Osteoblast (primary cell): ENCODE data around the gene CELF1. TPM values are rescaled to one million over a fixed set of nuclear protein-coding genes. Genes with fewer than 3 reads are reported as not detected.
A peak's percentile ranks its signal among the peaks of the same experiment; 100 is the strongest.

ENCODE experiments used
- DNase-seq: peaks from one replicate; pipeline ENCODE4 v3.0.0; 2011; ENCODE audit warnings: low spot score, mixed read lengths; ENCODE audit not compliant: insufficient read length; ENCODE audit errors: missing footprints
- H2AFZ ChIP-seq: 2 replicates; pipeline ENCODE4 v1.6.0; 2011; ENCODE audit warnings: mild to moderate bottlenecking, low read length
- H3K27ac ChIP-seq: 2 replicates; pipeline ENCODE4 v1.5.1; 2011; ENCODE audit warnings: mild to moderate bottlenecking, low read depth, low read length, moderate library complexity
- H3K27me3 ChIP-seq: 2 replicates; pipeline ENCODE4 v1.6.0; 2012; ENCODE audit warnings: mild to moderate bottlenecking, control low read depth, inconsistent platforms, low read length, moderate library complexity; ENCODE audit not compliant: insufficient read depth
- H3K36me3 ChIP-seq: 2 replicates; pipeline ENCODE4 v1.5.1; 2011; ENCODE audit warnings: mild to moderate bottlenecking, low read length, control low read depth, moderate library complexity; ENCODE audit not compliant: insufficient read depth
- H3K4me1 ChIP-seq: 2 replicates; pipeline ENCODE4 v1.5.1; 2011; ENCODE audit warnings: mild to moderate bottlenecking, low read length, control low read depth, moderate library complexity; ENCODE audit not compliant: insufficient read depth
- H3K4me2 ChIP-seq: 2 replicates; pipeline ENCODE4 v1.6.0; 2011; ENCODE audit warnings: mild to moderate bottlenecking, low read length; ENCODE audit not compliant: insufficient read depth
- H3K4me3 ChIP-seq: fragments of 200-600 bp; sonication (generic); 3 replicates; pipeline ENCODE4 v1.5.1; 2012; ENCODE audit warnings: mild to moderate bottlenecking, low read length, inconsistent platforms; ENCODE audit not compliant: insufficient read depth
- H3K79me2 ChIP-seq: 2 replicates; pipeline ENCODE4 v1.6.0; 2012; ENCODE audit warnings: mild to moderate bottlenecking, low read length, control low read depth, inconsistent platforms; ENCODE audit not compliant: insufficient read depth
- H3K9me3 ChIP-seq: 2 replicates; pipeline ENCODE4 v1.5.1; 2011; ENCODE audit warnings: low read depth, low read length, control low read depth
- H4K20me1 ChIP-seq: 2 replicates; pipeline ENCODE4 v1.6.0; 2012; ENCODE audit warnings: mild to moderate bottlenecking, low read length, control low read depth; ENCODE audit not compliant: insufficient read depth
- total RNA-seq: library from RNA; depleted of rRNA; stranded (reverse); fragments of >200 nt; gene quantifications from 2 replicates; pipeline ENCODE4 v1.2.3, GENCODE V29; 2012
- TF ChIP-seq, protein P1 (sequence below): IDR thresholded peaks from 2 replicates; pipeline ENCODE4 v1.5.1; 2011; ENCODE audit warnings: mild to moderate bottlenecking, low read depth, low read length, moderate library complexity; ENCODE audit errors: extremely low read depth

The CELF1 gene
- total RNA-seq, 1 donor: 148 TPM

DNA sequence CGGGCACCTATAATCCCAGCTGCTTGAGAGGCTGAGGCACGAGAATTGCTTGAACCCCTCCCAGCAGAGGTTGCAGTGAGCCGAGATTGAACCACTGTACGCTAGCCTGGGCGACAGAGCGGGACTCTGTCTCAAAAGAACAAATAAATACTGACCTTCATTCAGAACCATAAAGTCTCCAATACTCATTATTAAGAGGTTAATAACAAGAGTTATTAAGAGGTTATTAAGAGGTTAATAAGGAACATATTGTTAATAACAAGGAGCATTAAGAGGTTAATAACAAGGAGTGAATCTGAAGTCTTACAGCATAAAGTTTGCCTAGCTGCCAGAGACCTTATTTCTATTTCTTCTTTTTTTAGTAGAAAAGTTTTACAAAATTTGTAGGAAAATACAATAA lies 7.6 kb downstream of the CELF1 start:
- Histone ChIP-seq H3K4me2 (no peak overlapping the region), H2AFZ (no peak overlapping the region), H3K4me3 (no peak overlapping the region), H3K27me3 (no peaks in the 10 kb centered on the region), H3K4me1 (peaks cover 16% of the 10 kb centered on the region), H3K79me2 (peaks cover 96% of the 10 kb centered on the region), H3K36me3 (peaks cover 3% of the 10 kb centered on the region), H3K9me3 (no peaks in the 10 kb centered on the region), H4K20me1 (peaks cover 73% of the 10 kb centered on the region), H3K27ac (no peak overlapping the region)
- DNase-seq: no peak
- TF ChIP-seq, protein P1, sequence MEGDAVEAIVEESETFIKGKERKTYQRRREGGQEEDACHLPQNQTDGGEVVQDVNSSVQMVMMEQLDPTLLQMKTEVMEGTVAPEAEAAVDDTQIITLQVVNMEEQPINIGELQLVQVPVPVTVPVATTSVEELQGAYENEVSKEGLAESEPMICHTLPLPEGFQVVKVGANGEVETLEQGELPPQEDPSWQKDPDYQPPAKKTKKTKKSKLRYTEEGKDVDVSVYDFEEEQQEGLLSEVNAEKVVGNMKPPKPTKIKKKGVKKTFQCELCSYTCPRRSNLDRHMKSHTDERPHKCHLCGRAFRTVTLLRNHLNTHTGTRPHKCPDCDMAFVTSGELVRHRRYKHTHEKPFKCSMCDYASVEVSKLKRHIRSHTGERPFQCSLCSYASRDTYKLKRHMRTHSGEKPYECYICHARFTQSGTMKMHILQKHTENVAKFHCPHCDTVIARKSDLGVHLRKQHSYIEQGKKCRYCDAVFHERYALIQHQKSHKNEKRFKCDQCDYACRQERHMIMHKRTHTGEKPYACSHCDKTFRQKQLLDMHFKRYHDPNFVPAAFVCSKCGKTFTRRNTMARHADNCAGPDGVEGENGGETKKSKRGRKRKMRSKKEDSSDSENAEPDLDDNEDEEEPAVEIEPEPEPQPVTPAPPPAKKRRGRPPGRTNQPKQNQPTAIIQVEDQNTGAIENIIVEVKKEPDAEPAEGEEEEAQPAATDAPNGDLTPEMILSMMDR: no peak

DNA sequence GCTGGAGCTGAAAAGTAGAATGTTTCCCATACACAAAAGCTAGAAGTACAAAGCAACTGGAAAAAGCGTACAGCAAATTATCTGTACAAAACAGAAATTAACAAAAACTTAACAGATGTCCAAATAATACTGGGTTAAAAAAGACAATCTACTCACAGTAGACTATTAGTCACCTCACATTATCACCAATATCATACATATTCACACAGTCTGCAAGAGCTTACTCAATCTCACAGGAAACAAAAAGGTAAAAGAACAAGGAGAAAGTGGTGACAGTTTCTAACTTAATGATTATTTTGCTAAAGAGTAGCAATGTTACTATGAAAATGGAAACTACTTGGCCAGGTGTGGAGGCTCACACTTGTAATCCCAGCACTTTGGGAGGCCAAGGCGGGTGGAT lies 11.9 kb downstream of the CELF1 start:
- peak overlapping the region; percentile 53 for H3K27ac ChIP-seq

DNA sequence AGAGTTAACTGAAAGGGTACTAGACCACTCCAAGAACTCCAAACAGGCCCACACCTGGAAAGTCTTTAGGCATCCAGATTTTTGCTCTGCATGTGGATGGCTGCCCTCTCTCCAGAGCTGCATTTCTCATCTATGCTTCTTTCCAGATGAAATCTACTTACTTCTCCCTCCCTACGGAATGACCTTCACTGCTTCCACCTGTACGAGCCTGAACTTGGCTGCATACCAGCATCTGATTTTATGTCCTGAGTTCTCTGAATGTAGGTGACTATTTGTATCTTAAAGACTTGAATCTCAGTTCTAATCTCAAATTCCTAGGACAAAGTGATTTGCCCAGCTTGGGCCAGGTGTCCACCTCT lies 13.3 kb downstream of the CELF1 start:
- Histone ChIP-seq H3K27ac (peak overlapping the region; percentile 53), H3K4me2 (peak overlapping the region; percentile 74), H2AFZ (no peak overlapping the region), H3K9me3 (no peaks in the 10 kb centered on the region), H3K36me3 (peaks cover 4% of the 10 kb centered on the region), H3K4me3 (no peak overlapping the region), H3K27me3 (no peaks in the 10 kb centered on the region), H3K79me2 (peaks cover 97% of the 10 kb centered on the region), H4K20me1 (peaks cover 70% of the 10 kb centered on the region), H3K4me1 (peaks cover 30% of the 10 kb centered on the region)
- DNase-seq: no peak
- TF ChIP-seq, protein P1: no peak

More for the DNA sequence above, 11.9 kb downstream of the CELF1 start:
- H4K20me1 ChIP-seq: peaks cover 67% of the 10 kb centered on the region
- H2AFZ ChIP-seq: no peak overlapping the region
- peaks cover 27% of the 10 kb centered on the region for H3K4me1 ChIP-seq
- peak overlapping the region; percentile 52 for H3K4me2 ChIP-seq
- H3K79me2 ChIP-seq: peaks cover 95% of the 10 kb centered on the region
- peaks cover 3% of the 10 kb centered on the region for H3K36me3 ChIP-seq
- H3K4me3 ChIP-seq: no peak overlapping the region
- H3K27me3 ChIP-seq: no peaks in the 10 kb centered on the region
- TF ChIP-seq, protein P1: no peak
- no peaks in the 10 kb centered on the region for H3K9me3 ChIP-seq
- no peak for DNase-seq

DNA sequence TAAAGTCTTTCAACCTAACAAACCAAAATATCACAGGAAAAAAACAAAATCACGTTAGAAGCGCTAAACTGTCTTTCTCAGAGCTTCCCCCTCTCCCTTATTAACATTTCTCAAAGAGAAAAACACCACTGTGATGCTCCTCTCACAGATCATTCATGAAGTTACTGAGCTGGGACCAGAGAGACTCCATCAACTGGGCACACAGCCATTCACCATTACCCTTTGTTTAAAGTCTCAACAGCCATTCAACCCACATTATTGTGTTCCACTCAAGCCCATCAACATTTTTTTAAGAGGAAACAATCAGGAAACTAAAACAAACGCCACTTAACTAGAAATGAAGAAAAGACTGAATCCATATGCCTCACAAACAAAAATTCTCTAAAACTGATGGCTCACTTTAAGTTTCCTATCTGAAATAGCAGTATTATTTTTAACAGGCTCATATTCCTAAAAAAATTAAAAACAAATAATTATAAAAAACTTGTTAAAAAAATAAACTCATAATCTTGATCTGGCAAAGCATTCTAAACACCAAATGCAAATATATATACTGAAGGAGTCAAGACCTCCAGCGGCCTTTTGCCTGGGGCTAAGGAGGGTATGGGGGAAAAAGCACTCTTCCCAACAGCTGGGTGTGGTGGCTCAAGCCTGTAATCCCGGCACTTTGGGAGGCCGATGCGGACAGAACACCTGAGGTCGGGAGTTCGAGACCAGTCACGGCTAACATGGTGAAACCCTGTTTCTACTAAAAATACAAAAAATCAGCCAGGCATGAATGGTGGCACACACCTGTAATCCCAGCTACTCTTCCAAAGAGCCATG lies 14.0 kb downstream of the CELF1 start:
- peaks cover 37% of the 10 kb centered on the region for H3K4me1 ChIP-seq
- H3K79me2 ChIP-seq: peaks cover 97% of the 10 kb centered on the region
- H3K36me3 ChIP-seq: peaks cover 4% of the 10 kb centered on the region
- no peak overlapping the region for H3K4me3 ChIP-seq
- no peaks in the 10 kb centered on the region for H3K27me3 ChIP-seq
- H2AFZ ChIP-seq: no peak overlapping the region
- H3K27ac ChIP-seq: peak overlapping the region; percentile 53
- TF ChIP-seq, protein P1: no peak
- H4K20me1 ChIP-seq: peaks cover 67% of the 10 kb centered on the region
- H3K9me3 ChIP-seq: no peaks in the 10 kb centered on the region
- H3K4me2 ChIP-seq: no peak overlapping the region
- no peak for DNase-seq
